HL-60 (cell line): ENCODE data around the gene GTSE1.

Experiments used
- DNase-seq, 2 experiments: peaks; one replicate each; pipeline ENCODE4 v3.0.0-alpha.2; 2010 to 2020; ENCODE audit warnings: low read depth in 1 of 2, low spot score in 1 of 2
- H3K27ac ChIP-seq: fragments of 250-450 bp; sonication (Bioruptor Pico); replicated peaks from 2 replicates; pipeline ENCODE4 v1.5.1; 2020; ENCODE audit warnings: mild to moderate bottlenecking, moderate library complexity
- H3K27me3 ChIP-seq: fragments of 250-450 bp; sonication (Bioruptor Pico); 2 replicates; pipeline ENCODE4 v1.5.1; 2021; ENCODE audit warnings: mild to moderate bottlenecking, moderate library complexity; ENCODE audit not compliant: insufficient read depth, poor library complexity, severe bottlenecking
- H3K4me3 ChIP-seq: replicated peaks from 2 replicates; pipeline ENCODE4 v1.5.1; 2011; ENCODE audit warnings: mild to moderate bottlenecking, control low read depth, low read length; ENCODE audit not compliant: insufficient read depth
- CTCF ChIP-seq: IDR thresholded peaks from one replicate; pipeline ENCODE4 v1.5.1; 2011; ENCODE audit warnings: low read length, control low read depth, inconsistent platforms; ENCODE audit not compliant: insufficient read depth
- GABPA ChIP-seq: IDR thresholded peaks from 2 replicates; pipeline ENCODE4 v1.6.1; 2012; ENCODE audit warnings: low read depth
- POLR2AphosphoS5 ChIP-seq: IDR thresholded peaks from 2 replicates; pipeline ENCODE4 v1.6.1; 2012; ENCODE audit warnings: low read depth
- REST ChIP-seq: IDR thresholded peaks from 2 replicates; pipeline ENCODE4 v1.6.1; 2012; ENCODE audit warnings: low read depth; ENCODE audit not compliant: insufficient replicate concordance
- SPI1 ChIP-seq: IDR thresholded peaks from 2 replicates; pipeline ENCODE4 v1.6.1; 2012; ENCODE audit warnings: low read depth, mild to moderate bottlenecking, borderline replicate concordance

Gene GTSE1

GRCh38 chr22:46293577-46294260 is 3.0 kb upstream of the GTSE1 start:
- TF ChIP-seq SPI1, result no peak
- no peak for TF ChIP-seq GABPA
- TF ChIP-seq POLR2AphosphoS5, result no peak
- no peak for TF ChIP-seq CTCF
- no peak for TF ChIP-seq REST
- DNase-seq, result peak in 1 of 2 experiments; percentile 35
- no peak overlapping the region for H3K27ac ChIP-seq

GRCh38 chr22:46294784-46295183 is 1.9 kb upstream of the GTSE1 start:
- H3K27ac ChIP-seq, result no peak overlapping the region
- no peak for DNase-seq
- H3K4me3 ChIP-seq, result no peak overlapping the region
- H3K27me3 ChIP-seq, result no peaks in the 10 kb centered on the region
- TF ChIP-seq REST (no peak), GABPA (no peak), SPI1 (no peak), CTCF (no peak), POLR2AphosphoS5 (no peak)

More at GRCh38 chr22:46293577-46294260, 3.0 kb upstream of the GTSE1 start:
- Histone ChIP-seq H3K4me3 (no peak overlapping the region), H3K27me3 (no peaks in the 10 kb centered on the region)

DNA sequence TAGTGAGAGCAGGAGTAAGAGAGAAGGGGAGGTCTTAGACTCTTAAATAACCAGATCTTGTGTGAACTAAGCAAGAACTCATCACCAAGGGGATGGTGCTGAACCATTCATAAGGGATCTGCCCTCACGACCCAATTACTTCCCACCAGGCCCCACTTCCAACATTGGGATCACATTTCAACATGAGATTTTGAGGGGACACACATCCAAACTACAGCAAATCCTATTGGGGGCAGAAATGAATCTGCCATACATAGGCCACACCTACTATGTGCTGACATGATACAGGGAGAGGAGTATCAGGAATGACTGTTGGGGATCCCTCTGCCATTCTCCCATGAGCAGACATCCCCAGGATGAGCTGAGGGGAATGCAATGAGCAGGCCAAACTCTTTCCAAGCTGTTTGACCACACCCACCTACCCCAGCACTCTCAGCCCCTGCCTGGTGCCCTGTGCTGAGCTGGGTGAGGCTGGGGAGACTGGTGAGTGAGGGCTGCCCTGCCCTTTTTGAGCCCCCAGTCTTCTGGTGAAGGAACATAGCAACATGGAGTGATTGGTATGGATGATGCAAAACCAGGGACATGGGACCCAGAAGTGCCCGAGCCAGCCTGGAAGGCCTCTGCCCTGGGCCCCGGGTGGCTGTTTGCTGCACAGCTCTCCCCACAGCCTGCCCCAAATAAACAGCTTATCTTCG is 1.2 kb upstream of the GTSE1 start:
- peak overlapping the region; percentile 89 for H3K4me3 ChIP-seq
- TF ChIP-seq GABPA (no peak), CTCF (no peak), REST (no peak), SPI1 (no peak), POLR2AphosphoS5 (no peak)
- no peak for DNase-seq
- no peak overlapping the region for H3K27ac ChIP-seq
- H3K27me3 ChIP-seq, result no peaks in the 10 kb centered on the region
